MCF 10A (cell line): ENCODE results near the gene LEFTY1. TPM values are rescaled to one million over a fixed set of nuclear protein-coding genes. Genes with fewer than 3 reads are reported as not detected.
A peak's percentile ranks its signal among the peaks of the same experiment; 100 is the strongest.

Experiments used
- BruUV-seq: library from RNA; stranded (reverse); fragments of 400-500 nt; replicated peaks from 2 replicates; lab custom pipeline; 2021; lab: Mats Ljungman, UMichigan
- CTCF ChIA-PET: fragments of 300-600 bp; sonication (Branson Sonifier 250); formaldehyde crosslinking; extraction: SDS; loops from one replicate; lab custom pipeline; 2021; ENCODE audit warnings: antibody characterized with exemption, inconsistent platforms; lab: Yijun Ruan, JAX
- POLR2A ChIA-PET: fragments of 300-600, 350-650 bp; sonication (Branson Sonifier 250); formaldehyde crosslinking; extraction: SDS; loops from one replicate; lab custom pipeline; 2020; ENCODE audit warnings: antibody characterized with exemption, inconsistent platforms; lab: Yijun Ruan, JAX
- DNase-seq: peaks from one replicate; pipeline ENCODE4 v3.0.0-alpha.2; 2018; ENCODE audit not compliant: unreplicated experiment
- H3K27ac Mint-ChIP-seq: one replicate; pipeline ENCODE4 v1.8.0; 2022; ENCODE audit warnings: mild to moderate bottlenecking, low read depth, mixed read lengths; ENCODE audit not compliant: unreplicated experiment
- H3K27me3 Mint-ChIP-seq: one replicate; pipeline ENCODE4 v1.8.0; 2022; ENCODE audit warnings: mixed read lengths; ENCODE audit not compliant: insufficient read depth, unreplicated experiment
- H3K36me3 Mint-ChIP-seq: one replicate; pipeline ENCODE4 v1.8.0; 2022; ENCODE audit warnings: mild to moderate bottlenecking, moderate library complexity, mixed read lengths; ENCODE audit not compliant: insufficient read depth, unreplicated experiment
- H3K4me1 Mint-ChIP-seq: one replicate; pipeline ENCODE4 v1.8.0; 2022; ENCODE audit warnings: mixed read lengths; ENCODE audit not compliant: insufficient read depth, unreplicated experiment
- H3K4me3 Mint-ChIP-seq: one replicate; pipeline ENCODE4 v1.8.0; 2022; ENCODE audit warnings: mild to moderate bottlenecking, moderate library complexity, mixed read lengths; ENCODE audit not compliant: unreplicated experiment
- H3K9me3 Mint-ChIP-seq: one replicate; pipeline ENCODE4 v1.8.0; 2022; ENCODE audit warnings: mixed read lengths; ENCODE audit not compliant: unreplicated experiment
- intact Hi-C: fragments of 100-400 bp; cut with micrococcal nuclease; formaldehyde crosslinking; loops from 2 replicates; pipeline ENCODE4 v1.14.1; 2022
- total RNA-seq: library from RNA; stranded (reverse); gene quantifications from 2 replicates; pipeline ENCODE4 v1.2.3, GENCODE V29; 2022
- TF ChIP-seq, protein P1 (sequence below): fragments of 200-600 bp; IDR thresholded peaks from one replicate; pipeline ENCODE4 v1.8.0; 2022; ENCODE audit warnings: antibody characterized with exemption, mild to moderate bottlenecking; ENCODE audit not compliant: unreplicated experiment

LEFTY1 gene
- total RNA-seq, 1 experiment from 2014 or later = not detected

DNA sequence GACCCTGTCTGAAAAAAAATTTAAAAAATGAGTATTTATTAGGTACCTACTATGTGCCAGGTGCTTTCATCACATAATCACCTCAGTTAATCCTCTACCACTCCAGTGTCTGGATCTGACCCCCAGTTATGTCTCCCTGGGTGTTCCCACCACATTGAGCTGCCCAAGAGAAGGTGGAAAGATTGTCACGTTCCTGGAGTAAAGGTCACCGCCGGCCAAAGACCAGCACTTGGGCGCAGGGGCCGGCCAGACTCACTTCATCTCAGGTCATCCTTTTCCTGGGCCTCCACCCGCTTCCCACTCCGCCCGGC is 34.4 kb upstream of the LEFTY1 start:
- intact Hi-C loops = no loop called here
- peaks cover 42% of the 10 kb centered on the region for H3K4me1 Mint-ChIP-seq
- TF ChIP-seq, protein P1, sequence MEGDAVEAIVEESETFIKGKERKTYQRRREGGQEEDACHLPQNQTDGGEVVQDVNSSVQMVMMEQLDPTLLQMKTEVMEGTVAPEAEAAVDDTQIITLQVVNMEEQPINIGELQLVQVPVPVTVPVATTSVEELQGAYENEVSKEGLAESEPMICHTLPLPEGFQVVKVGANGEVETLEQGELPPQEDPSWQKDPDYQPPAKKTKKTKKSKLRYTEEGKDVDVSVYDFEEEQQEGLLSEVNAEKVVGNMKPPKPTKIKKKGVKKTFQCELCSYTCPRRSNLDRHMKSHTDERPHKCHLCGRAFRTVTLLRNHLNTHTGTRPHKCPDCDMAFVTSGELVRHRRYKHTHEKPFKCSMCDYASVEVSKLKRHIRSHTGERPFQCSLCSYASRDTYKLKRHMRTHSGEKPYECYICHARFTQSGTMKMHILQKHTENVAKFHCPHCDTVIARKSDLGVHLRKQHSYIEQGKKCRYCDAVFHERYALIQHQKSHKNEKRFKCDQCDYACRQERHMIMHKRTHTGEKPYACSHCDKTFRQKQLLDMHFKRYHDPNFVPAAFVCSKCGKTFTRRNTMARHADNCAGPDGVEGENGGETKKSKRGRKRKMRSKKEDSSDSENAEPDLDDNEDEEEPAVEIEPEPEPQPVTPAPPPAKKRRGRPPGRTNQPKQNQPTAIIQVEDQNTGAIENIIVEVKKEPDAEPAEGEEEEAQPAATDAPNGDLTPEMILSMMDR = no peak
- no TSS peak for BruUV-seq
- H3K36me3 Mint-ChIP-seq = peaks cover 42% of the 10 kb centered on the region
- H3K9me3 Mint-ChIP-seq = no peaks in the 10 kb centered on the region
- H3K4me3 Mint-ChIP-seq = peak overlapping the region; percentile 99
- H3K27me3 Mint-ChIP-seq = no peaks in the 10 kb centered on the region
- POLR2A ChIA-PET = interaction anchor here (0.5 to 10.0 kb wide), 42 partner anchors 9 to 816 kb away, joined by 3 to 263 read pairs (median 6); partner anchors contain the start of genes ENAH, EPHX1, H3-3A and LEFTY2
- CTCF ChIA-PET = interaction anchor here (0.5 to 4.7 kb wide), 12 partner anchors 9 to 473 kb away, joined by 3 to 34 read pairs (median 4); partner anchors contain the start of genes SRP9 and TMEM63A
- H3K27ac Mint-ChIP-seq = peak overlapping the region; percentile 95
- DNase-seq = no peak

DNA sequence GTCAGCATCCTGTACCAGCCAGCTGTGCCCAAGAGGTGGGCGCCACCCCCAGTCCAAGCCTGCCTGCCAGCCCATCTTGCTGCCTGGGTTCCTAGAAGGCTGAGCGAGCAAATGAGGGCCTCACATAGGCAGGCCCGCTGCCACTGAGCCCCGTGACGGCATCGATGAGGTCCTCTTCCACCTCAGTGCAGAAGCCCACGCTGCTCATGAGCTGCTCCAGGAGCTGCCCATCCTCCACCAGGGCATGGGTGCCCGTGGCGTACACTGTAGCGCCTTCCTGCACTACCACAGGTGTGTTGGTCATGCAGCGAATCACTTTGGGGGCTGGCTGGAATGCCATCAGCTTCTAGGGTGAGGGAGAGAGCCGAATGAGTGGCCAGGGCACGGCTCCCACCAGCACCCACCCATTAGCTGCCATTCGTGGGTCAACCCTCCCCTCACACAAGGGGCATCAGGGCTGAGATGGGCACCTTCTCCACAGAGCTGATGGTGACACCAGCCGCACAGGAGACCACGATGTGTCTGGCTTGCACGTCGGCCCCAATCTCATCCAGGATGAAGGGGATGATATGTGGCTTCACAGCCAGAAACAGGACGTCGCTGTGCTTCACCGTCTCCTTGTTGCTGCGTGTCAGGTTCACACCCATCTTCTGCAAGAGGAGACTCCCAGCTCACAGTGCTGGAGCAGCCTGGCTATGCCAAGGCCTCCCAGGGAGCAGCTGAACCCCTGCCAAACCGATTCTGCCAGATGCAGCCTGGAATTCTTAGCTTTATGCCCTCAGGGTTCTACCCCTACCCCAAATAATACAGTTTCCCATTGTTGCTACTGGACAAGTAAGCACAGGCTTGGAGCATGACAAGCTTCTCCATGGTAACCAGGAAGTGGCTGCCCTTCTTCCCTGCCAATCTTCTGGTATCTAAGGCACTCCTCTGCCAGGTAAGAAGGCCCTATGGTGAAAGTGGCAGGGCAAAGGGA is 33.1 kb upstream of the LEFTY1 start:
- Mint-ChIP-seq H3K27ac (peak overlapping the region; percentile 95), H3K36me3 (peaks cover 56% of the 10 kb centered on the region), H3K4me3 (peak overlapping the region; percentile 99), H3K9me3 (no peaks in the 10 kb centered on the region), H3K27me3 (no peaks in the 10 kb centered on the region), H3K4me1 (peaks cover 50% of the 10 kb centered on the region)
- peak; percentile 100 for DNase-seq
- intact Hi-C loops = no loop called here
- ChIA-PET POLR2A (interaction anchor here (0.6 to 10.0 kb wide), 55 partner anchors 7 to 496 kb away, joined by 3 to 263 read pairs (median 4); partner anchors contain the start of genes ENAH, EPHX1, H3-3A and LEFTY1), CTCF (interaction anchor here (0.6 to 4.7 kb wide), 21 partner anchors 10 to 447 kb away, joined by 3 to 34 read pairs (median 4); partner anchors contain the start of genes SRP9 and TMEM63A)
- BruUV-seq = no TSS peak
- TF ChIP-seq, protein P1 = no peak

DNA sequence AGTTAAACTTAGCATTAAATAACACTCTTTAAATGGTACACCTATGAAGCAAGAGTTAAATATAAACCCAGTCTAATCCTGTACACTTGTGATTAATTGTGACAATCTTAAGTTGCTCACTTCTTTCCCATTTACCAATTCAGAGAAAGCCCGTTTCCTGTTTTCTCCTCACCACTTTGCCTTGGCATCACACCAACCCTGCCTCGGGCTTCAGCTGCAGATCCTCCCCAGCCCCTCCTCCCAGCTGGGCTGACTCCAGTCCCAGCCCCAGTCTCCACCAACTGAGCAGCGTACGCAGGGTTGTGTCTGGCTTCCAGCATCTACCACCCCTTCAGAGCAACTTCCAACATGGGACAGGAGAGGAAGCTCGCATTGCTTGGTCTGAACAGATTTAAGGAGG is 31.0 kb upstream of the LEFTY1 start:
- H3K4me3 Mint-ChIP-seq = peak overlapping the region; percentile 40
- H3K36me3 Mint-ChIP-seq = peaks cover 58% of the 10 kb centered on the region
- peak overlapping the region; percentile 73 for H3K27ac Mint-ChIP-seq
- ChIA-PET POLR2A (interaction anchor here (0.6 to 10.0 kb wide), 19 partner anchors 11 to 471 kb away, joined by 3 to 263 read pairs (median 4); partner anchors contain the start of genes EPHX1, H3-3A, SRP9 and TMEM63A), CTCF (interaction anchor here (0.7 to 4.7 kb wide), 6 partner anchors 11 to 142 kb away, joined by 3 to 34 read pairs (median 4); partner anchors contain the start of genes SRP9 and TMEM63A)
- peaks cover 52% of the 10 kb centered on the region for H3K4me1 Mint-ChIP-seq
- H3K27me3 Mint-ChIP-seq = no peaks in the 10 kb centered on the region
- DNase-seq = peak; percentile 98
- BruUV-seq = no TSS peak
- TF ChIP-seq, protein P1 = no peak
- no peaks in the 10 kb centered on the region for H3K9me3 Mint-ChIP-seq
- intact Hi-C loops = no loop called here

DNA sequence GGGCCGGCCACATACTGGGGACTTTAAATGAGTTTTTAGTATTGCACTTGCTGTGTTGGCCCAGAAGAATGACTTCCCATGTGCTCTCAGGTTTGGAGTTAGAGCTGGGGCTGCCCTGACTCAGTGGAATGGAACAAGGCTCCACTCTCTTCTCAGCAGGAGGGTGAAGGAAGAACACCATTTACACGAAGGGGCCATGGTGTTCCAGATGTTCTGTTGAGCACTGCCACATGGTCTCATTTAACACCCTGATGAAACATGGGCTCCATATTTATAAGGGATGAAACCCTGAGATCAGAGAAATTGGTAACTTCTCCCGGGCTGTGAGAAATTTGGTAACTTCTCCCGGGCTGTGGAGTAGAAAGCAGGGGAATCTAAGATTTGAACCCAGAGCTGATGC is 29.3 kb upstream of the LEFTY1 start:
- Mint-ChIP-seq H3K4me1 (peaks cover 51% of the 10 kb centered on the region), H3K27ac (no peak overlapping the region), H3K4me3 (no peak overlapping the region), H3K27me3 (no peaks in the 10 kb centered on the region), H3K9me3 (no peaks in the 10 kb centered on the region), H3K36me3 (peaks cover 62% of the 10 kb centered on the region)
- ChIA-PET POLR2A (interaction anchor here (0.7 to 10.0 kb wide), 6 partner anchors 13 to 140 kb away, joined by 3 to 263 read pairs (median 10); partner anchors contain the start of genes EPHX1, SRP9 and TMEM63A), CTCF (interaction anchor here (0.5 to 1.4 kb wide), 7 partner anchors 12 to 207 kb away, joined by 3 to 4 read pairs (median 3); partner anchors contain the start of gene SRP9)
- intact Hi-C loops = no loop called here
- DNase-seq = no peak
- TF ChIP-seq, protein P1 = no peak
- no TSS peak for BruUV-seq
